RWPE2 (cell line): ENCODE data around the gene ACVRL1.

Source experiments
- ATAC-seq: fragments of 200-7000 bp; cut with Tn5 transposase; 3 replicates; pipeline ENCODE4 v1.9.1; 2021; ENCODE audit warnings: low read depth
- DNase-seq: peaks from one replicate; pipeline ENCODE4 v3.0.0-alpha.2; 2020; ENCODE audit warnings: low spot score
- H3K27ac ChIP-seq: fragments of 450-650 bp; 2 replicates; pipeline ENCODE4 v1.5.1; 2017; ENCODE audit warnings: mild to moderate bottlenecking; ENCODE audit not compliant: poor library complexity, severe bottlenecking
- H3K27me3 ChIP-seq: fragments of 250-450 bp; sonication (Bioruptor Pico); 2 replicates; pipeline ENCODE4 v1.5.1; 2021; ENCODE audit warnings: mild to moderate bottlenecking, moderate library complexity; ENCODE audit not compliant: insufficient read depth, poor library complexity, severe bottlenecking
- H3K36me3 ChIP-seq: fragments of 250-450 bp; sonication (Bioruptor Pico); 2 replicates; pipeline ENCODE4 v1.5.1; 2020; ENCODE audit warnings: low read depth, mild to moderate bottlenecking, moderate library complexity
- H3K4me1 ChIP-seq: fragments of 250-450 bp; sonication (Bioruptor Pico); 2 replicates; pipeline ENCODE4 v1.5.1; 2021; ENCODE audit warnings: mild to moderate bottlenecking, moderate library complexity; ENCODE audit not compliant: insufficient read depth, poor library complexity, severe bottlenecking
- H3K4me3 ChIP-seq: fragments of 250-450 bp; sonication (Bioruptor Pico); 2 replicates; pipeline ENCODE4 v1.5.1; 2021; ENCODE audit warnings: mild to moderate bottlenecking, moderate library complexity; ENCODE audit not compliant: severe bottlenecking
- H3K9me3 ChIP-seq: fragments of 250-450 bp; sonication (Bioruptor Pico); 2 replicates; pipeline ENCODE4 v1.5.1; 2021; ENCODE audit warnings: mild to moderate bottlenecking, moderate library complexity; ENCODE audit not compliant: severe bottlenecking
- TF ChIP-seq, protein P1 (sequence below): fragments of 450-650 bp; IDR thresholded peaks from one replicate; pipeline ENCODE4 v1.5.1; 2017; ENCODE audit warnings: mild to moderate bottlenecking, moderate library complexity; ENCODE audit not compliant: poor library complexity, severe bottlenecking

ACVRL1 gene

DNA sequence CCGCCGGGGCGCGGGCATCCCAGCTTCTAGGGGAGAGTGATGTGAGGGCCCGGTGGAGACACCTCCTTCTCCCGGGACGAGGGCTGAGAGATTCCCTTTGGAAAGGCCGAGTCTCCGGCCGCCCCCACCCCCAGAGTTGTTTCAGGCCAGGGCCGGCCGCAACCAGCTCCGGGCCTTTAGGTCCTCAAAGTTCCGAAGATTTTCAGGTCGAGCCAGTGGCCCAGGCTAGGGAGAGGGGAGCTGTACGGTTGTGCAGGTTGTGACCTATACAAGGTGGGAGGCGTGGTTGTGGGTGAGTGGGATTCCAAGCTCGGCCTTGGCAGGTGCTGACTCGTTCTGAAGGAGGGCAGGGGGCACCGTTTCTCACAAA is 37.8 kb upstream of the ACVRL1 start:
- Histone ChIP-seq H3K36me3 (no peaks in the 10 kb centered on the region), H3K27ac (no peak overlapping the region), H3K4me1 (no peaks in the 10 kb centered on the region), H3K4me3 (no peak overlapping the region), H3K9me3 (no peaks in the 10 kb centered on the region), H3K27me3 (peaks cover 36% of the 10 kb centered on the region)
- ATAC-seq (no peak), DNase-seq (no peak)
- TF ChIP-seq, protein P1, sequence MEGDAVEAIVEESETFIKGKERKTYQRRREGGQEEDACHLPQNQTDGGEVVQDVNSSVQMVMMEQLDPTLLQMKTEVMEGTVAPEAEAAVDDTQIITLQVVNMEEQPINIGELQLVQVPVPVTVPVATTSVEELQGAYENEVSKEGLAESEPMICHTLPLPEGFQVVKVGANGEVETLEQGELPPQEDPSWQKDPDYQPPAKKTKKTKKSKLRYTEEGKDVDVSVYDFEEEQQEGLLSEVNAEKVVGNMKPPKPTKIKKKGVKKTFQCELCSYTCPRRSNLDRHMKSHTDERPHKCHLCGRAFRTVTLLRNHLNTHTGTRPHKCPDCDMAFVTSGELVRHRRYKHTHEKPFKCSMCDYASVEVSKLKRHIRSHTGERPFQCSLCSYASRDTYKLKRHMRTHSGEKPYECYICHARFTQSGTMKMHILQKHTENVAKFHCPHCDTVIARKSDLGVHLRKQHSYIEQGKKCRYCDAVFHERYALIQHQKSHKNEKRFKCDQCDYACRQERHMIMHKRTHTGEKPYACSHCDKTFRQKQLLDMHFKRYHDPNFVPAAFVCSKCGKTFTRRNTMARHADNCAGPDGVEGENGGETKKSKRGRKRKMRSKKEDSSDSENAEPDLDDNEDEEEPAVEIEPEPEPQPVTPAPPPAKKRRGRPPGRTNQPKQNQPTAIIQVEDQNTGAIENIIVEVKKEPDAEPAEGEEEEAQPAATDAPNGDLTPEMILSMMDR, result no peak

GRCh38 chr12:51869931-51870330 is 37.4 kb upstream of the ACVRL1 start:
- no peak for ATAC-seq
- Histone ChIP-seq H3K4me3 (no peak overlapping the region), H3K4me1 (no peaks in the 10 kb centered on the region), H3K9me3 (no peaks in the 10 kb centered on the region), H3K27ac (no peak overlapping the region), H3K36me3 (no peaks in the 10 kb centered on the region), H3K27me3 (peaks cover 32% of the 10 kb centered on the region)
- no peak for DNase-seq
- TF ChIP-seq, protein P1, result no peak

- Histone ChIP-seq H3K36me3 (no peaks in the 10 kb centered on the region), H3K4me1 (no peaks in the 10 kb centered on the region), H3K27ac (no peak overlapping the region), H3K27me3 (peaks cover 26% of the 10 kb centered on the region), H3K4me3 (no peak overlapping the region), H3K9me3 (no peaks in the 10 kb centered on the region)
- DNase-seq, result no peak
- ATAC-seq, result no peak
- TF ChIP-seq, protein P1, result no peak
These were observed 36.8 kb upstream of the ACVRL1 start for GRCh38 chr12:51870504-51870903.

GRCh38 chr12:51871126-51871525 is 36.2 kb upstream of the ACVRL1 start:
- no peak for ATAC-seq
- no peak for DNase-seq
- H3K27me3 ChIP-seq, result peaks cover 26% of the 10 kb centered on the region
- TF ChIP-seq, protein P1, result no peak
- no peak overlapping the region for H3K27ac ChIP-seq
- no peaks in the 10 kb centered on the region for H3K9me3 ChIP-seq
- no peak overlapping the region for H3K4me3 ChIP-seq
- no peaks in the 10 kb centered on the region for H3K36me3 ChIP-seq
- H3K4me1 ChIP-seq, result no peaks in the 10 kb centered on the region

GRCh38 chr12:51871918-51872688 is 35.2 kb upstream of the ACVRL1 start:
- no peaks in the 10 kb centered on the region for H3K36me3 ChIP-seq
- TF ChIP-seq, protein P1, result no peak
- H3K9me3 ChIP-seq, result no peaks in the 10 kb centered on the region
- no peak overlapping the region for H3K27ac ChIP-seq
- DNase-seq, result no peak
- peaks cover 26% of the 10 kb centered on the region for H3K27me3 ChIP-seq
- H3K4me1 ChIP-seq, result no peaks in the 10 kb centered on the region
- H3K4me3 ChIP-seq, result no peak overlapping the region
- no peak for ATAC-seq
